Uterus (tissue), 2 donors: Measurements from ENCODE around the gene XYLT1.

Experiments
- POLR2A ChIP-seq, 2 donors: fragments of 450-650 bp; IDR thresholded peaks; one replicate each; pipeline ENCODE4 v1.6.1; 2016; ENCODE audit warnings: antibody characterized with exemption in 2 of 2, mild to moderate bottlenecking in 1 of 2, moderate library complexity in 1 of 2
- TF ChIP-seq, protein P1 (sequence below), 4 experiments: fragments of 200-600 bp in 2 of 4; fragments of 450-650 bp in 2 of 4; sonication (generic) in 2 of 4; IDR thresholded peaks; one replicate each; pipeline ENCODE4 v1.5.1; 2016 to 2019; ENCODE audit warnings: antibody characterized with exemption in 4 of 4, mild to moderate bottlenecking in 2 of 4, moderate library complexity in 1 of 4

- TF ChIP-seq, protein P1, sequence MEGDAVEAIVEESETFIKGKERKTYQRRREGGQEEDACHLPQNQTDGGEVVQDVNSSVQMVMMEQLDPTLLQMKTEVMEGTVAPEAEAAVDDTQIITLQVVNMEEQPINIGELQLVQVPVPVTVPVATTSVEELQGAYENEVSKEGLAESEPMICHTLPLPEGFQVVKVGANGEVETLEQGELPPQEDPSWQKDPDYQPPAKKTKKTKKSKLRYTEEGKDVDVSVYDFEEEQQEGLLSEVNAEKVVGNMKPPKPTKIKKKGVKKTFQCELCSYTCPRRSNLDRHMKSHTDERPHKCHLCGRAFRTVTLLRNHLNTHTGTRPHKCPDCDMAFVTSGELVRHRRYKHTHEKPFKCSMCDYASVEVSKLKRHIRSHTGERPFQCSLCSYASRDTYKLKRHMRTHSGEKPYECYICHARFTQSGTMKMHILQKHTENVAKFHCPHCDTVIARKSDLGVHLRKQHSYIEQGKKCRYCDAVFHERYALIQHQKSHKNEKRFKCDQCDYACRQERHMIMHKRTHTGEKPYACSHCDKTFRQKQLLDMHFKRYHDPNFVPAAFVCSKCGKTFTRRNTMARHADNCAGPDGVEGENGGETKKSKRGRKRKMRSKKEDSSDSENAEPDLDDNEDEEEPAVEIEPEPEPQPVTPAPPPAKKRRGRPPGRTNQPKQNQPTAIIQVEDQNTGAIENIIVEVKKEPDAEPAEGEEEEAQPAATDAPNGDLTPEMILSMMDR (IDR thresholded peaks at IDR 0.05), result no peak
- TF ChIP-seq POLR2A (IDR thresholded peaks at IDR 0.05), result no peak
Observed at GRCh38 chr16:17116595-17117322, 354.0 kb downstream of the XYLT1 start.
